Panc1 (cell line): Measurements from ENCODE around the gene EXOC5. TPM values are rescaled to one million over a fixed set of nuclear protein-coding genes. Genes with fewer than 3 reads are reported as not detected.

Experiments
- ATAC-seq: fragments of 200-7000 bp; cut with Tn5 transposase; 2 replicates; pipeline ENCODE4 v1.9.1; 2020; ENCODE audit warnings: mild to moderate bottlenecking, moderate library complexity
- BruUV-seq: library from RNA; stranded (reverse); fragments of 400-500 nt; replicated peaks from 2 replicates; lab custom pipeline; 2021; lab: Mats Ljungman, UMichigan
- CTCF ChIA-PET: fragments of 300-600 bp; sonication (Branson Sonifier 250); formaldehyde crosslinking; loops from one replicate; lab custom pipeline; 2022; ENCODE audit warnings: antibody characterized with exemption; lab: Charles Lee
- POLR2A ChIA-PET: fragments of 300-600 bp; sonication (Branson Sonifier 250); formaldehyde crosslinking; loops from one replicate; lab custom pipeline; 2022; ENCODE audit warnings: antibody characterized with exemption; lab: Charles Lee
- DNase-seq: peaks from one replicate; pipeline ENCODE4 v3.0.0-alpha.2; 2010; ENCODE audit warnings: low read depth, low spot score
- H3K27ac ChIP-seq: 2 replicates; pipeline ENCODE4 v1.5.1; 2011; ENCODE audit warnings: mild to moderate bottlenecking, low read length, inconsistent platforms
- H3K27me3 ChIP-seq: fragments of 200-500 bp; sonication (Bioruptor generic); 2 replicates; pipeline ENCODE4 v1.6.0; 2014; ENCODE audit warnings: low read length, inconsistent platforms; ENCODE audit not compliant: control insufficient read depth, insufficient read depth
- H3K36me3 ChIP-seq: fragments of 200-500 bp; sonication (Bioruptor generic); 2 replicates; pipeline ENCODE4 v1.5.1; 2014; ENCODE audit warnings: inconsistent platforms, mild to moderate bottlenecking, low read length, moderate library complexity; ENCODE audit not compliant: control insufficient read depth, insufficient read depth
- H3K4me1 ChIP-seq: 2 replicates; pipeline ENCODE4 v1.5.1; 2011; ENCODE audit warnings: inconsistent platforms, mild to moderate bottlenecking, low read length, moderate library complexity; ENCODE audit not compliant: control insufficient read depth, insufficient read depth
- H3K4me3 ChIP-seq, 2 experiments: 2 replicates each; pipeline ENCODE4 v1.5.1; 2011 to 2012; ENCODE audit warnings: low read depth in 2 of 2, low read length in 2 of 2, mild to moderate bottlenecking in 2 of 2, inconsistent platforms in 1 of 2, moderate library complexity in 1 of 2
- H3K9me3 ChIP-seq: fragments of 200-500 bp; sonication (Bioruptor generic); 2 replicates; pipeline ENCODE4 v1.5.1; 2014; ENCODE audit warnings: low read depth, mild to moderate bottlenecking, inconsistent platforms, low read length, moderate library complexity; ENCODE audit not compliant: control insufficient read depth, insufficient read depth
- POLR2AphosphoS5 ChIP-seq: IDR thresholded peaks from 2 replicates; pipeline ENCODE4 v1.6.1; 2012; ENCODE audit warnings: mild to moderate bottlenecking, low read depth, low read length, moderate library complexity
- SIN3A ChIP-seq: IDR thresholded peaks from 2 replicates; pipeline ENCODE4 v1.6.1; 2012; ENCODE audit warnings: low read depth, mild to moderate bottlenecking, low read length, moderate library complexity, borderline replicate concordance; ENCODE audit not compliant: insufficient read depth
- TCF7L2 ChIP-seq: IDR thresholded peaks from 2 replicates; pipeline ENCODE4 v1.6.1; 2011; ENCODE audit warnings: mild to moderate bottlenecking, low read depth, low read length, inconsistent platforms
- in situ Hi-C: cut with HindIII; loops from 2 replicates; pipeline ENCODE4 v1.10.0; 2016; ENCODE audit warnings: low sequenced_read_pairs, low pct_unique_long_range_greater_than_20kb
- intact Hi-C: fragments of 100-400 bp; cut with micrococcal nuclease; formaldehyde crosslinking; loops from one replicate; pipeline ENCODE4 v1.10.0; 2022; ENCODE audit not compliant: unreplicated experiment
- total RNA-seq: library from RNA; stranded (reverse); gene quantifications from one replicate; pipeline ENCODE4 v1.2.1, GENCODE V29; 2021; ENCODE audit not compliant: unreplicated experiment
- TF ChIP-seq, protein P1 (sequence below), 2 experiments: IDR thresholded peaks; 2 replicates each; pipeline ENCODE4 v1.6.1; 2011 to 2012; ENCODE audit warnings: low read depth in 2 of 2, control low read depth in 1 of 2, low read length in 1 of 2, mild to moderate bottlenecking in 1 of 2, moderate library complexity in 1 of 2; ENCODE audit not compliant: insufficient read depth in 1 of 2
- TF ChIP-seq, protein P2 (sequence below): fragments of 450-650 bp; IDR thresholded peaks from 2 replicates; pipeline ENCODE4 v1.5.1; 2017; ENCODE audit warnings: mild to moderate bottlenecking

Gene EXOC5
- total RNA-seq, 1 experiment from 2014 or later: 57.6 TPM

DNA sequence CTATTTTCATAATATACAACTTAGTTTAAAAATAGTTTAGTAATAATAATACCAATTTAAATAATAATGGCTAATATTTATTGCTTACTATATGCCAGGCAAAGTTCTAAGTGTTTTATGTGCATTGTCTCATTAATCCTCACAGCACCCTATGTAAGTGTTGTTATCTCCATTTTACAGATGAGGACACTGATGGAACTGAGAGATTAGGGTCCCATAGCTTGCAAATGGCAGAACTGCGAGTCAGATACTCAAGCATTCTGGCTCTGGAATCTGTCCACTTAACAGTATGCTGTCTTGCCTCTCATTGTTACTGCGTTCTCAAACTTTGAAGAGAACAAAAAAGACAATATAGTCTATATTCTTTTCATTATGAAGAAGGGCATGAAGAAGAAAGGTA, 19.0 kb upstream of the EXOC5 start:
- Histone ChIP-seq H3K9me3 (no peaks in the 10 kb centered on the region), H3K4me3 (no peak overlapping the region), H3K36me3 (peaks cover 3% of the 10 kb centered on the region; the same call in 1 of the 2 replicates), H3K4me1 (no peaks in the 10 kb centered on the region), H3K27ac (no peak overlapping the region), H3K27me3 (no peaks in the 10 kb centered on the region)
- no peak for ATAC-seq
- no TSS peak for BruUV-seq
- TF ChIP-seq TCF7L2: no peak
- TF ChIP-seq POLR2AphosphoS5: no peak
- no peak for TF ChIP-seq SIN3A
- TF ChIP-seq, protein P1, sequence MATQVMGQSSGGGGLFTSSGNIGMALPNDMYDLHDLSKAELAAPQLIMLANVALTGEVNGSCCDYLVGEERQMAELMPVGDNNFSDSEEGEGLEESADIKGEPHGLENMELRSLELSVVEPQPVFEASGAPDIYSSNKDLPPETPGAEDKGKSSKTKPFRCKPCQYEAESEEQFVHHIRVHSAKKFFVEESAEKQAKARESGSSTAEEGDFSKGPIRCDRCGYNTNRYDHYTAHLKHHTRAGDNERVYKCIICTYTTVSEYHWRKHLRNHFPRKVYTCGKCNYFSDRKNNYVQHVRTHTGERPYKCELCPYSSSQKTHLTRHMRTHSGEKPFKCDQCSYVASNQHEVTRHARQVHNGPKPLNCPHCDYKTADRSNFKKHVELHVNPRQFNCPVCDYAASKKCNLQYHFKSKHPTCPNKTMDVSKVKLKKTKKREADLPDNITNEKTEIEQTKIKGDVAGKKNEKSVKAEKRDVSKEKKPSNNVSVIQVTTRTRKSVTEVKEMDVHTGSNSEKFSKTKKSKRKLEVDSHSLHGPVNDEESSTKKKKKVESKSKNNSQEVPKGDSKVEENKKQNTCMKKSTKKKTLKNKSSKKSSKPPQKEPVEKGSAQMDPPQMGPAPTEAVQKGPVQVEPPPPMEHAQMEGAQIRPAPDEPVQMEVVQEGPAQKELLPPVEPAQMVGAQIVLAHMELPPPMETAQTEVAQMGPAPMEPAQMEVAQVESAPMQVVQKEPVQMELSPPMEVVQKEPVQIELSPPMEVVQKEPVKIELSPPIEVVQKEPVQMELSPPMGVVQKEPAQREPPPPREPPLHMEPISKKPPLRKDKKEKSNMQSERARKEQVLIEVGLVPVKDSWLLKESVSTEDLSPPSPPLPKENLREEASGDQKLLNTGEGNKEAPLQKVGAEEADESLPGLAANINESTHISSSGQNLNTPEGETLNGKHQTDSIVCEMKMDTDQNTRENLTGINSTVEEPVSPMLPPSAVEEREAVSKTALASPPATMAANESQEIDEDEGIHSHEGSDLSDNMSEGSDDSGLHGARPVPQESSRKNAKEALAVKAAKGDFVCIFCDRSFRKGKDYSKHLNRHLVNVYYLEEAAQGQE (IDR thresholded peaks at IDR 0.05; ENCODE audit: insufficient read depth in 1 of 2, low read depth in 2 of 2, low read length in 1 of 2): no peak
- TF ChIP-seq, protein P2, sequence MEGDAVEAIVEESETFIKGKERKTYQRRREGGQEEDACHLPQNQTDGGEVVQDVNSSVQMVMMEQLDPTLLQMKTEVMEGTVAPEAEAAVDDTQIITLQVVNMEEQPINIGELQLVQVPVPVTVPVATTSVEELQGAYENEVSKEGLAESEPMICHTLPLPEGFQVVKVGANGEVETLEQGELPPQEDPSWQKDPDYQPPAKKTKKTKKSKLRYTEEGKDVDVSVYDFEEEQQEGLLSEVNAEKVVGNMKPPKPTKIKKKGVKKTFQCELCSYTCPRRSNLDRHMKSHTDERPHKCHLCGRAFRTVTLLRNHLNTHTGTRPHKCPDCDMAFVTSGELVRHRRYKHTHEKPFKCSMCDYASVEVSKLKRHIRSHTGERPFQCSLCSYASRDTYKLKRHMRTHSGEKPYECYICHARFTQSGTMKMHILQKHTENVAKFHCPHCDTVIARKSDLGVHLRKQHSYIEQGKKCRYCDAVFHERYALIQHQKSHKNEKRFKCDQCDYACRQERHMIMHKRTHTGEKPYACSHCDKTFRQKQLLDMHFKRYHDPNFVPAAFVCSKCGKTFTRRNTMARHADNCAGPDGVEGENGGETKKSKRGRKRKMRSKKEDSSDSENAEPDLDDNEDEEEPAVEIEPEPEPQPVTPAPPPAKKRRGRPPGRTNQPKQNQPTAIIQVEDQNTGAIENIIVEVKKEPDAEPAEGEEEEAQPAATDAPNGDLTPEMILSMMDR: no peak
- intact Hi-C loops (no loop called here), in situ Hi-C loops (no loop called here)
- CTCF ChIA-PET: no interaction called here
- no peak for DNase-seq
- POLR2A ChIA-PET: no interaction called here

DNA sequence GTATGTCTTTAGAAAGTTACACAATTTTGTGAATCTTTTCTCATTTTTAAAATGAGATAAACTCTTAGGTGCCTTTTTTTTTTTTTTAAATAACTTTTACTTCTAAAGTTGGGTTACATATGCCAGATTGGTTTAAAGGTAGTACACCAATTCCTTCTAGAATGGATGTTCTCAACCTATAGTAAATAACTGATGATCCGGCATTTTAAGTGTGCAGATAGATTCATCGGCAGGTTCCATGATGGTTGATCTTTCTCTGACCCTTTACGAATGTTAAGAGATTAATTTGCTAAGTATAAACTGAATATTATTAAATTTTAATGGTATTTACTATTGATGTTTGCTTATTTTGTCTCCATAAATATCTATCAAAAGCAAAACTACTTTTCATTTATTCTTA, 8.4 kb upstream of the EXOC5 start:
- TF ChIP-seq SIN3A (no peak), POLR2AphosphoS5 (no peak), TCF7L2 (no peak)
- TF ChIP-seq, protein P2: no peak
- TF ChIP-seq, protein P1 (IDR thresholded peaks at IDR 0.05; ENCODE audit: insufficient read depth in 1 of 2, low read depth in 2 of 2, low read length in 1 of 2): no peak
- ATAC-seq: no peak
- Histone ChIP-seq H3K27me3 (no peaks in the 10 kb centered on the region), H3K9me3 (no peaks in the 10 kb centered on the region), H3K4me3 (no peak overlapping the region), H3K4me1 (no peaks in the 10 kb centered on the region; the same call in 1 of the 2 replicates), H3K36me3 (peaks cover 2% of the 10 kb centered on the region; the same call in 1 of the 2 replicates), H3K27ac (no peak overlapping the region)
- intact Hi-C loops (no loop called here), in situ Hi-C loops (no loop called here)
- DNase-seq: no peak
- ChIA-PET POLR2A (no interaction called here), CTCF (no interaction called here)
- no TSS peak for BruUV-seq
